Activated gamma-delta T cell treated with Interleukin-2 at 50 U/mL for 16 hours (primary cell): ENCODE results near the gene ABHD16B.
"Not testable (repeated sequence)": the region's sequence is repeated elsewhere in the genome, so short reads cannot be mapped to it uniquely, and the experiment has no call there.

Experiments used
- DNase-seq: peaks from one replicate; pipeline ENCODE4 v3.0.0-alpha.2; 2020

Gene ABHD16B

GRCh38 chr20:63835021-63835858, 26.1 kb upstream of the ABHD16B start:
- no peak for DNase-seq

GRCh38 chr20:63836458-63837344, 24.6 kb upstream of the ABHD16B start:
- no peak for DNase-seq

GRCh38 chr20:63837479-63837878, 23.8 kb upstream of the ABHD16B start:
- no peak for DNase-seq

DNA sequence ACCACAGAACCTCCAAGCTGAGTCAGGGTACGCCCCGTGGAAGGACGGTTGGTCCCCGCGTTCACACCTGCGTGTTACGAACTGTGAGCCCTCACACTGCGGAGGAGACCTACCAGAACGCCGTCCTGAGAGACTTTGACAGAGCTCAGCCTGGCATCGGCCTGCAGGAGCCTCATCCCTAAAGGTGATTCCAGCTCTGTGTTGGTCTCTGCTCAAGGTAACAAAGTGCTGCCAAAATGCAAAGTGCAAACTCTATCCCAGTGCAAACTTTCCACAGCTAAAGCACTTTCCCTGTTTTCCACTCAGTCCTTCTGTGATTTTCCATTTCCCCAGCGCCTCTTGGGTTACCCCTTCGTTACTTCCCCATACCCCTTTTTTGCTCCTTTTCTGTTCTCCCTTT, 21.7 kb upstream of the ABHD16B start:
- DNase-seq: no peak

GRCh38 chr20:63840405-63840828, 20.9 kb upstream of the ABHD16B start:
- no peak for DNase-seq

DNA sequence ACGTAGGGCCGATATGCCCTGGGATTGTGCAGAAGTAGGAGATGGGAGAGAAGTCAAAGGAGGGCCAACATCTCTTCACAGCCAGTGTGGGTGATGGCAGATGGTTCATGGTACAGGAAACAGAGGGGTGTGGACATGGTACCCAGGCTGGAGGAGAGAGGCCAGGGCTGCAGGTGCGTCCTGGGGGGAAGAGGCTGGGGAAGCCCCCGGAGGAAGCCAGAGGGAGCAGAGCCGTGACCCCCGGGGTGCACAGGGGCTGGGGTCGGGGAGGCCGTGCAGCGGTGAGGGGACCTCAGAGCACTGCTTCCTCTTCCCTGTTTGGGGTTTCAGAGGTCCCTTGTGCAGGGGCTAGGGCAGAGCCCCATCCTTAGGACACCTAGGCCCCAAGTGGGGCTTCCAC, 19.0 kb upstream of the ABHD16B start:
- no peak for DNase-seq

DNA sequence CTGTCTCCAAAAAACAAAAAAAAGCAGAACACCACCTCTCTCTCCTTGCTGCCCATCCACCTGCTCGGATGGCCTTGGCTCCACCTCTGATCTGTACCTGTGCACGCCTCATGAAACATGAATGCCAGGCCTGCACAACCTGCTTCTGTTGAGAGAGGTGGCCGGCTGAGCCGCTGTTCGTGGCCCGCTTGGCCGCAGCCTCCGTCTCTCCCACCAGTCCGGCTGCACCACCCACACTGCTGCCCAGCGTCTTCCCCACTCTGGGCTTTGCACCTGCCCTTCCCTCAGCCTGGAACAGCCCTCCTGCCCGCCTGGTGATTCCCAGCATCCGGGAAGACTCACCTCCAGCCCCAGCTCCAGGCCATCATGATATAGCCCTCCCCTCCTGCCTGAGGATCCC, 18.1 kb upstream of the ABHD16B start:
- no peak for DNase-seq

- no peak for DNase-seq
Observed at GRCh38 chr20:63843778-63844177, 17.5 kb upstream of the ABHD16B start.

- DNase-seq: no peak
Observed at GRCh38 chr20:63844511-63844991, 16.7 kb upstream of the ABHD16B start.

- DNase-seq: no peak
Observed at GRCh38 chr20:63846128-63846771, 15.0 kb upstream of the ABHD16B start.

GRCh38 chr20:63846888-63847236, 14.4 kb upstream of the ABHD16B start:
- no peak for DNase-seq

DNA sequence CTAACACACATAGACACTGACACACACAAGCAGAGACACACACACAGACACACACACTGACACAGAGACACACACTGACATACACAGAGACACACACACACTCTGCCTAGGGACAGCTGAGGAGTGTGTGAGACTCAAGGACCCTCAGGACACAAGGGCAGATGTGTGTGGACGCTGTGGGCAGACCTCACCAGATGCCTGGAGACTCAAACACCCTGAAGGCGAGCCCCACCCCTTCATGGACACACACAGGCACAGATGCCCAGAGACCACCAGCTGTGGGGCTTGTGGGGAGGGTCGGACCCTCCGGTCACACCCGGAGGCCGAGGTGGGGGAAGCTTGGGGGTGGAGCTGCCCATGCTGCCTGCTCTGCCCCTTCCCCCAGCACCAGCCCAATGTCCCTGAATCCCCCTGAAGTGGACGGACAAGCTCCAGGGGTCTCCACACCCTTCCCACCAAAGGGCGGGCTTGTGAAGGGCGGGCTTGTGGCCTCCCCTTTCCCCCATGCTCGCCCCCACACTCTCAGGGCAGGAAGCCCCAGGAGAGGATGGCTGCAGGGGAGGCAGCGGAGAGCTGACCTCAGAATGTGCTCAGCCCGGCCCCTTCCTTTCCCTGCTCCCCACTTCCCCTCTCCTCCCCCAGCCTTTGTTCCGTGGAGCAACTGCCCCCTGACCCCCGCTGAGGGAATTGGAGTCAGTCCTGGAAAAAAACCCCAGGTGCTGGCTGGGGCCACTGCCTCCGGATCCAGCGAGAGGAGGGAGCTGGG, 13.9 kb upstream of the ABHD16B start:
- no peak for DNase-seq

GRCh38 chr20:63848003-63848911, 13.0 kb upstream of the ABHD16B start:
- DNase-seq: no peak

DNA sequence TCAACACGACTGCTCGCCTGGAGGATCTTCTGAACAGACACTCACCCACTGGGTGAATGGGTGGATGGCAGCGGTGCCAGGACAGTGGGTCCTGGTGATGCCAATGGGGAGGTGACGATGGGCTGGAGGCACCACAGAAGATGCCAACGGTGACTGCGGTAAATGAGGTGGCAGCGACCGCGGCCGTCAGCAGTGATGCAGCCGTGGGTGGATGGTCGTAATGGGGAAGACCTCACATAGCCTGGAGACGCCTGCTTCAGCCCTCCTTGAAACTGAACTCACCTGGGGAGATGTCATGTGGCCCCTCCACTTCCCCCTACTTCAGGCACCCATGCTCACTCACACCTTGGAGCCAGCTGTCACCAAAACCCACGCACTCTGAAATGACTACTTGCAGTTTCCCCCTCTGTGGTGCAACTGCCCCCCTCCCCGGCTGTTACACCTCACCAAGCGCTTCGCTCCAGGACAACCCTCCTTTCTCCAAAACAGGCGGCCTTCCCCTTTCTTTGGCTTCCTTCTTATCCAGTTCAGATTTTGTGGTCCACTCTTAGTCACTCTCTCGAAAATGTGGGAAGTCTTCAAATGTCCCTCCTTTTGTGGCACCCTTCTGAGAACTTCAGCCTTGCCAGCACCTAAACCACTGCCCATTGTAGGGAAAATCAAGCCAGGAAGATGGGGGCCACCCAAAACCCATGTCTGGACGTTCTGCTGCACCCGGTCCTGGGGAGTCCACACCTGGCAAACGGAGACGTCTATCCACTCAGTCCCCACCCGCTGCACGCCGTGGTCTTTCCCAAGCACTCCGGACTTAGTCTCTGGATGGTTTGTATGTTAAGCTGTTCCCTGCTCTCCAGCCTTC, 10.4 kb upstream of the ABHD16B start:
- DNase-seq: no peak

DNA sequence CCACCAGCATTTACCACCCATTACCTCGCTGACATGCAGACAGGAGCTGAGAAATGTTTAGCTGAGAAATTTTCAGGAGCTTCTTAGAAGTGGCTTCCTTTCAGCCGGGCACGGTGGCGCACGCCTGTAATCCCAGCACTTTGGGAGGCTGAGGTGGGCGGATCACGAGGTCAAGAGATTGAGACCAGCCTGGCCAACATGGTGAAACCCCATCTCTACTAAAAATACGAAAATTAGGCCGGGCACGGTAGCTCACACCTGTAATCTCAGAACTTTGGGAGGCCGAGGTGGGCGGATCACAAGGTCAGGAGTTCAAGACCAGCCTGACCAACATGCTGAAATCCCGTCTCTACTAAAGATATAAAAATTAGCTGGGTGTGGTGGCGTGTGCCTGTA, 9.8 kb upstream of the ABHD16B start:
- not testable (repeated sequence) for DNase-seq

DNA sequence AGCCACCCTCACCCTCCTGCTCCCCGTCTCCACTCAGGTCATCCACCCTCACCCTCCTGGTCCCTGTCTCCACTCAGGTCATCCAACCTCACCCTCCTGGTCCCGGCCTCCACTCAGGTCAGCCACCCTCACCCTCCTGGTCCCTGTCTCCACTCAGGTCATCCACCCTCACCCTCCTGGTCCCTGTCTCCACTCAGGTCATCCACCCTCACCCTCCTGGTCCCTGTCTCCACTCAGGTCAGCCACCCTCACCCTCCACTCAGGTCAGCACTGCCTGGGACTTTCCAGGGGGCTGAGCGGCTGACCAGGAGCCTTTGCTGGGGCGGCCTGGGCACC, 7.6 kb upstream of the ABHD16B start:
- DNase-seq: not testable (repeated sequence)

GRCh38 chr20:63854069-63854765, 7.1 kb upstream of the ABHD16B start:
- no peak for DNase-seq

- DNase-seq: no peak
Observed at GRCh38 chr20:63854766-63855362, 6.4 kb upstream of the ABHD16B start.

DNA sequence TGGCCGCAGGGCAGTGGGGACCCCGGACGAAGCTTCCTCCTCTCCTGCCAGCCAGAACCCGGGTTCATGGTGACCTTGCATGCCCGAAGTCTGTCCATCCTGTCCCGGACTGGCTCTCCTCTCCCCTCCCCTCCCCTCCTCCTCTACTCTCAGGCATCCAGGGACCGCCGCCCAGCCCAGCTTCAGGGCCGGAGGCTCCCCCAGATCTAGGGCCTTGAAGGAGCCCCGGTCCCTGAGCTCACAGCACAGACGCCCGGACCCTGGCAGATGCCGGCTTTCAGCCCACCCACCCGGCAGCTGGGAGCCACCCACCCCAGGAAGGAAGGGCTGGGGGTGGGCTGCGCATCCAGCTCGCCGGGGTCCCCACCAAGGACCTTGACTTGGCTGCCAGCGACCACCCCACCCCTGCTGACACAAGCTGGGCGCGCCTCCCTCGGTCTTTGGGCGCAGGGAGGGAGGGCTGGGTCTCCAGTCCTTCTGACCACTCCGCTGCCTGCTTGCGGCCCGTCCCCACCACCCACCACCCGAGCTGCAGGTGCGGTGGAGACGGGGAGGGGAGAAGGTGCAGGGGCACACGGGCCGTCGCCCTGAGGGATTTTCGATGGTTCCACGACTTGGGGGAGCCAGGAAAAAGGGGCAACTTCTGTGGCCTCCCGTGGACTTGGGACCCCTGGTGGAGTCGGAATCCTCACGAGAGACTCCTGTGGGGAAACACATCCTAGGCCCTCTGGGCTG, 5.8 kb upstream of the ABHD16B start:
- DNase-seq: no peak
